Gastrocnemius medialis (tissue), 4 donors: ENCODE measurements around the gene SARS1.

Source experiments
- POLR2A ChIP-seq, 2 donors: fragments of 450-650 bp; IDR thresholded peaks; one replicate each; pipeline ENCODE4 v1.6.1; 2017; ENCODE audit warnings: antibody characterized with exemption in 2 of 2, mild to moderate bottlenecking in 2 of 2, moderate library complexity in 2 of 2
- TF ChIP-seq, protein P1 (sequence below), 5 experiments: fragments of 450-650 bp in 3 of 5; fragments of 200-600 bp in 2 of 5; sonication (generic) in 2 of 5; IDR thresholded peaks in 4 of 5; conservative IDR thresholded peaks in 1 of 5; 1 replicate in 4 of 5; 2 replicates in 1 of 5; pipeline ENCODE4 v1.5.1; 2016 to 2019; ENCODE audit warnings: antibody characterized with exemption in 5 of 5, mild to moderate bottlenecking in 3 of 5, moderate library complexity in 3 of 5

DNA sequence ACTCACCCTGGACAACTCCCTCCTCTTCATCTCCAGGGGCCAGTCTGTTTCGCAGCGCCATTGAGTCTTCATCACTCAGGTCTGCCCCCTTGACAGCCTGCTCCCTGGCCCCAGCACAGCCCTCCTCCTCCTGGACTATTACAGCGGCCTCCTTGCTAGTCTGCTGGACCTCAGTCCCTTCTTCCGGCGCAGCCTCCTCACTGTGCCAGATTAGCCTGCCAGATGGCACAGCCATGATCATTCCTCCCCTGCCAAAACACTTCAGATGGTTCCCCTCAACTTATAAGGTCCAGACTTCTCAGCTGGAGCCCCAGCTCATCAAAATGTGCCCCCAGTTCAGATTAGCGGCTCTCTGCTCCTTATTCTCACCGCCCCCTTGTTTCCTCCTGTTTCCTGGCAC lies 28.7 kb downstream of the SARS1 start:
- TF ChIP-seq, protein P1, sequence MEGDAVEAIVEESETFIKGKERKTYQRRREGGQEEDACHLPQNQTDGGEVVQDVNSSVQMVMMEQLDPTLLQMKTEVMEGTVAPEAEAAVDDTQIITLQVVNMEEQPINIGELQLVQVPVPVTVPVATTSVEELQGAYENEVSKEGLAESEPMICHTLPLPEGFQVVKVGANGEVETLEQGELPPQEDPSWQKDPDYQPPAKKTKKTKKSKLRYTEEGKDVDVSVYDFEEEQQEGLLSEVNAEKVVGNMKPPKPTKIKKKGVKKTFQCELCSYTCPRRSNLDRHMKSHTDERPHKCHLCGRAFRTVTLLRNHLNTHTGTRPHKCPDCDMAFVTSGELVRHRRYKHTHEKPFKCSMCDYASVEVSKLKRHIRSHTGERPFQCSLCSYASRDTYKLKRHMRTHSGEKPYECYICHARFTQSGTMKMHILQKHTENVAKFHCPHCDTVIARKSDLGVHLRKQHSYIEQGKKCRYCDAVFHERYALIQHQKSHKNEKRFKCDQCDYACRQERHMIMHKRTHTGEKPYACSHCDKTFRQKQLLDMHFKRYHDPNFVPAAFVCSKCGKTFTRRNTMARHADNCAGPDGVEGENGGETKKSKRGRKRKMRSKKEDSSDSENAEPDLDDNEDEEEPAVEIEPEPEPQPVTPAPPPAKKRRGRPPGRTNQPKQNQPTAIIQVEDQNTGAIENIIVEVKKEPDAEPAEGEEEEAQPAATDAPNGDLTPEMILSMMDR (IDR thresholded peaks at IDR 0.05 in 4 of 5, conservative IDR thresholded peaks at IDR 0.05 in 1 of 5), result no peak
- TF ChIP-seq POLR2A (IDR thresholded peaks at IDR 0.05), result no peak
